NCI-H1417 (cell line): Measurements from ENCODE around the gene SCO2.

Experiments
- DNase-seq, 3 experiments: peaks; one replicate each; lab custom pipeline; 2025; lab: John Stamatoyannopoulos, UW

Gene SCO2

GRCh38 chr22:50531962-50532674 is 6.7 kb upstream of the SCO2 start:
- peak in 2 of 3 experiments; percentile 56 to 61 for DNase-seq

- DNase-seq: peak in 2 of 3 experiments; percentile 44 to 54
Measured at GRCh38 chr22:50531546-50531961, 6.2 kb upstream of the SCO2 start.

- DNase-seq: peak in 1 of 3 experiments; percentile 2
Measured at GRCh38 chr22:50530877-50531545, 5.6 kb upstream of the SCO2 start.

- DNase-seq: no peak
Measured at GRCh38 chr22:50530580-50530876, 5.1 kb upstream of the SCO2 start.

- DNase-seq: no peak
Measured at GRCh38 chr22:50529897-50530579, 4.6 kb upstream of the SCO2 start, which contains the start of gene TYMP. Gene TYMP, minus strand, starts transcription at chr22:50530012. Its CDS starts 303 bp downstream, at chr22:50529709.

GRCh38 chr22:50529416-50529896 is 4.1 kb upstream of the SCO2 start:
- no peak for DNase-seq

- peak in 1 of 3 experiments; percentile 22 for DNase-seq
Measured at GRCh38 chr22:50528682-50529415, 3.5 kb upstream of the SCO2 start.

- DNase-seq: peak in 1 of 3 experiments; percentile 22
Measured at GRCh38 chr22:50527921-50528681, 2.7 kb upstream of the SCO2 start.

- peak in 2 of 3 experiments; percentile 41 to 58 for DNase-seq
Measured at GRCh38 chr22:50526834-50527801, 1.7 kb upstream of the SCO2 start.

GRCh38 chr22:50526108-50526833 is 873 bp upstream of the SCO2 start:
- peak; percentile 7 to 90 (median 86) for DNase-seq

- peak in 1 of 3 experiments; percentile 91 for DNase-seq
Measured at GRCh38 chr22:50525858-50526107, 385 bp upstream of the SCO2 start.

- no peak for DNase-seq
Measured at GRCh38 chr22:50524676-50525103, 708 bp downstream of the SCO2 start.

GRCh38 chr22:50523806-50524675 is 1.4 kb downstream of the SCO2 start:
- DNase-seq: peak in 1 of 3 experiments; percentile 31

- DNase-seq: no peak
Measured at GRCh38 chr22:50523458-50523805, 2.0 kb downstream of the SCO2 start.

GRCh38 chr22:50522806-50523438 is 2.5 kb downstream of the SCO2 start:
- DNase-seq: no peak

GRCh38 chr22:50522208-50522805 is 3.1 kb downstream of the SCO2 start:
- DNase-seq: no peak

- no peak for DNase-seq
Measured at GRCh38 chr22:50521710-50522109, 3.7 kb downstream of the SCO2 start.
